ENCODE results near the gene ASPG.

The ASPG gene

GRCh38 chr14:104094056-104094708, 8.7 kb downstream of the ASPG start:
- Histone ChIP-seq H4K20me1 (peaks cover 0 to 4% (median 0%) of the 10 kb centered on the region in 11 experiments; a peak in 2 of 22 replicates), H3K4me2 (no peak overlapping the region), H3K9me3 (replicated peaks in 1 of 11) (peaks cover 3 to 28% (median 23%) of the 10 kb centered on the region in 11 experiments; a peak in 19 of 22 replicates), H3K4me1 (peaks cover 0 to 42% (median 32%) of the 10 kb centered on the region in 10 experiments; a peak in 16 of 20 replicates), H3K27ac (no peak overlapping the region), H3K4me3 (no peak overlapping the region), H3K36me3 (no peaks in the 10 kb centered on the region), H3K9ac (no peak overlapping the region), H3K27me3 (no peaks in the 10 kb centered on the region)
- no peak for TF ChIP-seq Cebpa-rat (IDR thresholded peaks at IDR 0.05)

- Histone ChIP-seq H3K27ac (no peak overlapping the region), H3K9ac (no peak overlapping the region), H3K27me3 (no peaks in the 10 kb centered on the region), H3K4me3 (no peak overlapping the region), H3K36me3 (no peaks in the 10 kb centered on the region), H3K4me1 (peaks cover 0 to 48% (median 39%) of the 10 kb centered on the region in 10 experiments; a peak in 17 of 20 replicates), H4K20me1 (peaks cover 0 to 4% (median 0%) of the 10 kb centered on the region in 11 experiments; a peak in 2 of 22 replicates), H3K9me3 (replicated peaks in 1 of 11) (peaks cover 3 to 28% (median 23%) of the 10 kb centered on the region in 11 experiments; a peak in 19 of 22 replicates), H3K4me2 (no peak overlapping the region)
- TF ChIP-seq Cebpa-rat (IDR thresholded peaks at IDR 0.05), result no peak
Observed at GRCh38 chr14:104094709-104095425, 9.4 kb downstream of the ASPG start.

- H3K4me2 ChIP-seq, result 0 out of 22 replicates have a peak overlapping the region, but pooled peaks of 1 of the 11 experiments have one; percentile 49
- peaks cover 3 to 28% (median 23%) of the 10 kb centered on the region in 11 experiments; a peak in 19 of 22 replicates for H3K9me3 ChIP-seq (replicated peaks in 1 of 11)
- H3K4me1 ChIP-seq, result peaks cover under 1 to 56% (median 47%) of the 10 kb centered on the region in 10 experiments; a peak in 18 of 20 replicates
- H3K27me3 ChIP-seq, result no peaks in the 10 kb centered on the region
- H4K20me1 ChIP-seq, result peaks cover 0 to 10% (median 0%) of the 10 kb centered on the region in 11 experiments; a peak in 1 of 22 replicates
- no peak overlapping the region; a peak in 1 of 20 replicates for H3K4me3 ChIP-seq
- H3K36me3 ChIP-seq, result no peaks in the 10 kb centered on the region
- peak overlapping the region in 2 of 11 experiments; percentile 32 to 44; a peak in 1 of 22 replicates for H3K27ac ChIP-seq
- no peak for TF ChIP-seq Cebpa-rat (IDR thresholded peaks at IDR 0.05)
- H3K9ac ChIP-seq, result no peak overlapping the region
Observed at GRCh38 chr14:104095426-104096310, 10.2 kb downstream of the ASPG start.

- H3K4me3 ChIP-seq, result no peak overlapping the region
- H3K9ac ChIP-seq, result no peak overlapping the region
- H3K9me3 ChIP-seq (replicated peaks in 1 of 11), result peaks cover 3 to 28% (median 23%) of the 10 kb centered on the region in 11 experiments; a peak in 19 of 22 replicates
- peak overlapping the region in 9 of 11 experiments; percentile 10 to 75 (median 46); a peak in 16 of 22 replicates for H3K4me2 ChIP-seq
- peaks cover 0 to 15% (median 0%) of the 10 kb centered on the region in 11 experiments; a peak in 1 of 22 replicates for H4K20me1 ChIP-seq
- TF ChIP-seq Cebpa-rat (IDR thresholded peaks at IDR 0.05), result no peak
- peaks cover 7 to 63% (median 53%) of the 10 kb centered on the region in 10 experiments; a peak in 18 of 20 replicates for H3K4me1 ChIP-seq
- no peaks in the 10 kb centered on the region for H3K36me3 ChIP-seq
- H3K27me3 ChIP-seq, result no peaks in the 10 kb centered on the region
- H3K27ac ChIP-seq, result peak overlapping the region in 3 of 11 experiments; percentile 32 to 44 (median 40); a peak in 4 of 22 replicates
Observed at GRCh38 chr14:104096318-104096717, 10.8 kb downstream of the ASPG start.

GRCh38 chr14:104096751-104097700, 11.5 kb downstream of the ASPG start:
- no peaks in the 10 kb centered on the region for H3K36me3 ChIP-seq
- TF ChIP-seq Cebpa-rat (IDR thresholded peaks at IDR 0.05), result no peak
- peaks cover 3 to 28% (median 23%) of the 10 kb centered on the region in 11 experiments; a peak in 19 of 22 replicates for H3K9me3 ChIP-seq (replicated peaks in 1 of 11)
- no peaks in the 10 kb centered on the region for H3K27me3 ChIP-seq
- H3K4me2 ChIP-seq, result peak overlapping the region in 9 of 11 experiments; percentile 46 to 98 (median 78); a peak in 18 of 22 replicates
- peak overlapping the region in 4 of 11 experiments; percentile 7 to 27 (median 22); a peak in 2 of 22 replicates for H3K9ac ChIP-seq
- no peak overlapping the region for H3K4me3 ChIP-seq
- H4K20me1 ChIP-seq, result peaks cover 0 to 18% (median 0%) of the 10 kb centered on the region in 11 experiments; a peak in 1 of 22 replicates
- peak overlapping the region in 3 of 11 experiments; percentile 32 to 44 (median 40); a peak in 4 of 22 replicates for H3K27ac ChIP-seq
- H3K4me1 ChIP-seq, result peaks cover 9 to 70% (median 60%) of the 10 kb centered on the region in 10 experiments; a peak in 18 of 20 replicates

- peaks cover 0 to under 1% (median 0%) of the 10 kb centered on the region in 11 experiments; a peak in 1 of 22 replicates for H3K27me3 ChIP-seq
- H3K9me3 ChIP-seq (replicated peaks in 1 of 11), result peaks cover 3 to 28% (median 23%) of the 10 kb centered on the region in 11 experiments; a peak in 19 of 22 replicates
- no peak overlapping the region; a peak in 1 of 20 replicates for H3K4me3 ChIP-seq
- H3K4me1 ChIP-seq, result peaks cover 9 to 85% (median 75%) of the 10 kb centered on the region in 10 experiments; a peak in 18 of 20 replicates
- peak overlapping the region in 1 of 11 experiments; percentile 20; a peak in 1 of 22 replicates for H3K27ac ChIP-seq
- H3K9ac ChIP-seq, result peak overlapping the region in 3 of 11 experiments; percentile 1 to 37 (median 29); a peak in 4 of 22 replicates
- H3K4me2 ChIP-seq, result peak overlapping the region in 9 of 11 experiments; percentile 35 to 98 (median 84); a peak in 18 of 22 replicates
- H3K36me3 ChIP-seq, result no peaks in the 10 kb centered on the region
- peaks cover 0 to 23% (median 0%) of the 10 kb centered on the region in 11 experiments; a peak in 1 of 22 replicates for H4K20me1 ChIP-seq
- no peak for TF ChIP-seq Cebpa-rat (IDR thresholded peaks at IDR 0.05)
Observed at GRCh38 chr14:104098272-104099095, 13.0 kb downstream of the ASPG start.

Measured in BLaER1 treated with 17β-estradiol and CSF1 and Interleukin-3, amounts not matched to agents 10 nM and 100 nM (cell line).